ENCODE results near the gene SIX1. TPM values are rescaled to one million over a fixed set of nuclear protein-coding genes. Genes with fewer than 3 reads are reported as not detected.

Gene SIX1
- polyA plus RNA-seq, 10 donors, result 47.6 to 79.7 (median 60.4) TPM

- no peak for DNase-seq
These were observed 47.0 kb downstream of the SIX1 start for GRCh38 chr14:60602291-60602690.

- no peak for DNase-seq
These were observed 49.5 kb downstream of the SIX1 start for GRCh38 chr14:60599727-60600126.

GRCh38 chr14:60596139-60596538 is 53.1 kb downstream of the SIX1 start:
- no peak for DNase-seq

GRCh38 chr14:60594062-60594461 is 55.2 kb downstream of the SIX1 start:
- DNase-seq, result peak in 1 of 3 donors; percentile 55

Other genes with a start within 250 kb of the SIX1 start
- gene C14orf39, start 163.4 kb downstream of the SIX1 start, polyA plus RNA-seq (ENCODE audit: insufficient read length in 10 of 10), result 1 to 10 TPM in 7 of 10 donors, under 1 TPM in 3; 0.78 to 3.1 (median 1.4) TPM
- under 1 TPM in 2 of 10 donors, not detected in 8; 0.07 to 0.10 TPM for gene SIX6, start 140.3 kb downstream of the SIX1 start, polyA plus RNA-seq (ENCODE audit: insufficient read length in 10 of 10)
- 10 to 100 TPM; 13.6 to 25.6 (median 17.7) TPM for gene SIX4, start 74.9 kb upstream of the SIX1 start, polyA plus RNA-seq (ENCODE audit: insufficient read length in 10 of 10)
- gene MNAT1, start 85.3 kb upstream of the SIX1 start, polyA plus RNA-seq (ENCODE audit: insufficient read length in 10 of 10), result 10 to 100 TPM; 39.8 to 59.1 (median 50.0) TPM

Data from muscle of back (tissue), 11 donors.